Subcutaneous abdominal adipose tissue (tissue), 5 donors: ENCODE measurements around the gene METTL16.
A peak's percentile ranks its signal among the peaks of the same experiment; 100 is the strongest.
"Not testable (repeated sequence)": the region's sequence is repeated elsewhere in the genome, so short reads cannot be mapped to it uniquely, and the experiment has no call there.

Source experiments
- H3K27ac ChIP-seq: one replicate; pipeline ENCODE4 v1.7.0; 2013; ENCODE audit warnings: low read depth, mild to moderate bottlenecking, inconsistent platforms, low read length, moderate library complexity
- H3K27me3 ChIP-seq, 5 donors: one replicate each; pipeline ENCODE4 v1.7.0; 2013; ENCODE audit warnings: low read length in 5 of 5, inconsistent platforms in 1 of 5; ENCODE audit not compliant: control insufficient read depth in 5 of 5, insufficient read depth in 4 of 5
- H3K36me3 ChIP-seq, 5 donors: one replicate each; pipeline ENCODE4 v1.7.0; 2013; ENCODE audit warnings: low read length in 5 of 5; ENCODE audit not compliant: control insufficient read depth in 5 of 5, insufficient read depth in 5 of 5
- H3K4me1 ChIP-seq, 5 donors: one replicate each; pipeline ENCODE4 v1.7.0; 2013; ENCODE audit warnings: low read length in 5 of 5, mild to moderate bottlenecking in 3 of 5, moderate library complexity in 1 of 5; ENCODE audit not compliant: control insufficient read depth in 5 of 5, insufficient read depth in 5 of 5
- H3K4me3 ChIP-seq, 5 donors: one replicate each; pipeline ENCODE4 v1.7.0; 2013; ENCODE audit warnings: low read length in 5 of 5, low read depth in 1 of 5
- H3K9ac ChIP-seq, 5 donors: one replicate each; pipeline ENCODE4 v1.7.0; 2013; ENCODE audit warnings: low read length in 5 of 5, mild to moderate bottlenecking in 4 of 5, moderate library complexity in 3 of 5
- H3K9me3 ChIP-seq, 5 donors: one replicate each; pipeline ENCODE4 v1.7.0; 2013; ENCODE audit warnings: low read length in 5 of 5; ENCODE audit not compliant: control insufficient read depth in 5 of 5
- donor health status: healthy.
- donor health status: healthy.
- donor health status: healthy.
- donor health status: healthy.
- donor health status: healthy.

METTL16 gene

GRCh38 chr17:2511462-2512369, at the start of gene METTL16:
Gene METTL16, minus strand, starts transcription at chr17:2511888. Its CDS starts 9,557 bp downstream, at chr17:2502331.
- Histone ChIP-seq H3K9me3 (no peaks in the 10 kb centered on the region), H3K4me3 (peak within 1 kb of the TSS; percentile 88 to 95 (median 92)), H3K27ac (peak within 1 kb of the TSS; percentile 96), H3K9ac (peak within 1 kb of the TSS; percentile 84 to 99 (median 93)), H3K27me3 (no peaks in the 10 kb centered on the region), H3K4me1 (peaks cover 0 to 30% (median 24%) of the 10 kb centered on the region in 5 donors), H3K36me3 (no peaks in the 10 kb centered on the region)

DNA sequence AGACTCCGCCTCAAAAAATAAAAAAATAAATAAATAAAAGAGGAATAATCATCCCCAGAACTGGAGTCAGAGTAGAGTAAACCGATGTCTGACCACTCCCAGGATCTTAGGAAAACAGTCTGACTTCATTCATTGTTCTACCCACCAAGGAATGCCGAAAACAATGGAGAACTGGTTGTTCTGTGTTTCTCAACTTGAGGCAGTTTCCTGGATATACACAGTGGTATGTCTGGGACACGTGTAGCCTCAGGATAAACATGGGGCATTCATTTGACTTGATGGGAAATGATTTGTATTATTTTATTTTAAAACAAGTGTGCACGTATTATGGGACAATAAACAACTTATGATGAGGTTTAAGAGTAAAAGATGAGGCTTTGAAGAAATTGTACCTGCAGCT, 49.0 kb upstream of the METTL16 start:
- Histone ChIP-seq H3K9ac (no peak overlapping the region), H3K27me3 (peaks cover 0 to 2% (median 0%) of the 10 kb centered on the region in 5 donors), H3K4me1 (no peaks in the 10 kb centered on the region), H3K36me3 (no peaks in the 10 kb centered on the region), H3K27ac (no peak overlapping the region), H3K9me3 (peaks cover 0 to 6% (median 5%) of the 10 kb centered on the region in 5 donors), H3K4me3 (no peak overlapping the region)

DNA sequence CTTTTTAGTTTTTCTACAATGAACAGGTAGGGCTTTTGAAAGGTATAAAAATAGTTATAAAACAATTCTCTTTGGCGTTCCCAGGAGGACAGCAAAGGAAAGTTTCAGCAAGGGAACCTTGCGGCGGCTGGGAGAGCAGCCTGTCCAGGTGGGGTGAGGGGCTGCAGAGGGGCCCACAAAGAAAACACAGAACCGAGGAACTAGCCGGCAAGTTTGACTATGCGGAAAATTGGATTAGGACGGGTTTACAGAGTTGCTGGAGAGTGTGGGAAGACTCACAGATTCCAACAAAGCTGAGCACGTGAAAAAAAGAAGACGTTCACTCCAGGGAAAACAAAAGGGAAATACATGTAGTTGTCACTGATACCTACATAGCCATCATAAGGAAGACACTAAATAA, 40.2 kb upstream of the METTL16 start:
- Histone ChIP-seq H3K27me3 (peaks cover 0 to 9% (median 5%) of the 10 kb centered on the region in 5 donors), H3K9ac (no peak overlapping the region), H3K9me3 (peaks cover 0 to 2% (median 0%) of the 10 kb centered on the region in 5 donors), H3K4me3 (no peak overlapping the region), H3K36me3 (no peaks in the 10 kb centered on the region), H3K27ac (no peak overlapping the region), H3K4me1 (no peaks in the 10 kb centered on the region)

DNA sequence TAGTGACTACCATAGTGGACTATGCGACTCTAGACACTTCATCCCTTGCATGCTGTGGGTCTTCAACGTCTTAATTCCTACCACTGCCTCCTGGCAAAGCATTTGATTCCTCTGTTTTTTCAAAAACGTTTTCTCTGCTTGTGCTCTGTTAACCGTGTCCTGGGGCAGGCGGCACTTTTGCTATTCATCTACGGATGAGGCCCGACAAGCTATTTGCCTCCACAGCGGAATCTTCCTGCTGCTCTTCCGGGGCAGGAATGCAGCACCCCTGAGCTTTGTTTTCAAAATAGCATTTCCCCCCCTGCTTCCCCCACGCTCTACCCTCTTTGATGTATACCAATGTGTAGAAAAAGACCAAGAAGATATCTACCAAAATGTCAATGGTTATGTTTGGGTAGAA, 39.8 kb upstream of the METTL16 start:
- Histone ChIP-seq H3K9ac (no peak overlapping the region), H3K27me3 (peaks cover 0 to 9% (median 5%) of the 10 kb centered on the region in 5 donors), H3K9me3 (peaks cover 0 to 2% (median 0%) of the 10 kb centered on the region in 5 donors), H3K36me3 (no peaks in the 10 kb centered on the region), H3K4me1 (no peaks in the 10 kb centered on the region), H3K27ac (no peak overlapping the region), H3K4me3 (no peak overlapping the region)

- Histone ChIP-seq H3K9me3 (no peaks in the 10 kb centered on the region), H3K27ac (no peak overlapping the region), H3K27me3 (peaks cover 0 to 9% (median 5%) of the 10 kb centered on the region in 5 donors), H3K4me1 (no peaks in the 10 kb centered on the region), H3K9ac (no peak overlapping the region), H3K4me3 (no peak overlapping the region), H3K36me3 (no peaks in the 10 kb centered on the region)
Measured at GRCh38 chr17:2549392-2550211, 37.9 kb upstream of the METTL16 start.

GRCh38 chr17:2548026-2548425, 36.3 kb upstream of the METTL16 start:
- not testable (repeated sequence) for H3K36me3 ChIP-seq, H3K27ac ChIP-seq, H3K9ac ChIP-seq, H3K4me1 ChIP-seq, H3K9me3 ChIP-seq, H3K4me3 ChIP-seq, H3K27me3 ChIP-seq

- no peak overlapping the region for H3K4me3 ChIP-seq
- H3K27ac ChIP-seq, result no peak overlapping the region
- no peaks in the 10 kb centered on the region for H3K36me3 ChIP-seq
- H3K9ac ChIP-seq, result no peak overlapping the region
- H3K27me3 ChIP-seq, result peaks cover 0 to 8% (median 4%) of the 10 kb centered on the region in 5 donors
- no peaks in the 10 kb centered on the region for H3K9me3 ChIP-seq
- H3K4me1 ChIP-seq, result peaks cover 0 to 3% (median 0%) of the 10 kb centered on the region in 5 donors
Measured at GRCh38 chr17:2547176-2547575, 35.5 kb upstream of the METTL16 start.

DNA sequence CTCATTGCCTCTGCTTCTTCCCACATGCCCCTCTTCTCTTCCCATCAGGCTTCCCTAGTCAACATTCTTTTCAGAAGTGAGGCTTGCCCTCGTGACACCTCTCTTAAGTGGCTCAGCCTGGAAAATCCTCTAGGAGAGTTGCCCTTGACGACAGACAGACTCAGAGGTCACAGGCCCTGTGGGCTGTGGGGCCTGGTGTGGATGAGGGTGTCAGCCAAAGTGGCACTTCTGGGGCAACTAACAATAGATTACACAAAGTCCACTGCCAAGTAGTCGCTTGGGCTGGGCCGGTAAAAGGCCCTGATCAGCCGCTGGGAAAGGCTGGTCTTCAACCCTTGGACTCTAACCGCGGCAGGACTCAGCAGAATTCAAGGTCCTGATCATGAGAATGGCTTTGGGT, 33.7 kb upstream of the METTL16 start:
- no peak overlapping the region for H3K9ac ChIP-seq
- H3K27me3 ChIP-seq, result no peaks in the 10 kb centered on the region
- no peaks in the 10 kb centered on the region for H3K36me3 ChIP-seq
- H3K9me3 ChIP-seq, result no peaks in the 10 kb centered on the region
- no peak overlapping the region for H3K27ac ChIP-seq
- no peak overlapping the region for H3K4me3 ChIP-seq
- H3K4me1 ChIP-seq, result peaks cover 0 to 3% (median 0%) of the 10 kb centered on the region in 5 donors

DNA sequence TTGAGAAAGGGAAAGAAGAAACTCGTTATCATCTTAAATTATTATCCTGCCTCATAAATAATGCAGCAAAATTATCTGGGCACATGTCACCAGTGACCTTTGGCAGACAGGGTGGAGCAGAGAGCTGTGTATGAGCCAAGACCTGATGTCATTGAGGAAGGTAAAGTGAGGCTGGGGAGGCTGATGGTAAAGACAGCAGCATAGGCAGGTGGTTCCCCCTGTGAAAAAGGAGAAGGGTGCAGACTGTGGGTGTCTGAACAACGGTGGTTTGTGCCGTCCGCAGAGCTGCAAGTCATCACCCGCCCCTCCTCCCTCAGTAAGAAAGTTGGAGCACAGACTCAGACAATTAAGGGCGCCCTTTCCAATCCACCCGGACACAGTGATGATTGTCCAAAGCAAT, 30.8 kb upstream of the METTL16 start:
- Histone ChIP-seq H3K4me3 (no peak overlapping the region), H3K9me3 (no peaks in the 10 kb centered on the region), H3K4me1 (peaks cover 0 to 3% (median 0%) of the 10 kb centered on the region in 5 donors)

DNA sequence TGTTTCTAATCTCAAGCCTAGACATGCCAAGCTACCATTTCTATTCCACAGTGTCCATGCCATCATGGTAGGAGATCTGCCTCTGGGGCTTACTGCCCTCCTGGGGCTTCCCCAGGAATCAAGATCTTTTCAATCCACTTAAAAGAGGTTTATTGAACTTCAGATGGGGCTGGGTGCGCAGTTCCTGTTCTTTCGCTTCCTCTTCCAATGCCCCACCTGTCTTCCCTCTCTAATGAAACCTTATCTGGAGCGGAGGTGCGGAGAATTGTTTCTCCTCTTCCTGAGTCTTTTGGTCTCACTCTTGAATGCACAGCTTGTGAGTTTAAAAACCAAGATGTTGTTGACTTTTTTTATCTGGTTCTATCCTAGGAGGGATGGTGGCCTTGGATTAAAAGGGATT, 30.4 kb upstream of the METTL16 start:
- Histone ChIP-seq H3K4me1 (peaks cover 0 to 3% (median 0%) of the 10 kb centered on the region in 5 donors), H3K36me3 (no peaks in the 10 kb centered on the region), H3K4me3 (no peak overlapping the region), H3K27ac (no peak overlapping the region), H3K9me3 (no peaks in the 10 kb centered on the region), H3K27me3 (no peaks in the 10 kb centered on the region), H3K9ac (no peak overlapping the region)

More for the DNA sequence above, 30.8 kb upstream of the METTL16 start:
- H3K36me3 ChIP-seq, result no peaks in the 10 kb centered on the region
- H3K27me3 ChIP-seq, result no peaks in the 10 kb centered on the region
- no peak overlapping the region for H3K9ac ChIP-seq
- H3K27ac ChIP-seq, result no peak overlapping the region
